GM18868 (cell line): Measurements from ENCODE around the gene TRAPPC5.

Experiments
- ATAC-seq: cut with Tn5 transposase; IDR thresholded peaks from one replicate; pipeline ENCODE4 v1.9.1; 2021; ENCODE audit warnings: mild to moderate bottlenecking, moderate library complexity; ENCODE audit not compliant: unreplicated experiment

Gene TRAPPC5

DNA sequence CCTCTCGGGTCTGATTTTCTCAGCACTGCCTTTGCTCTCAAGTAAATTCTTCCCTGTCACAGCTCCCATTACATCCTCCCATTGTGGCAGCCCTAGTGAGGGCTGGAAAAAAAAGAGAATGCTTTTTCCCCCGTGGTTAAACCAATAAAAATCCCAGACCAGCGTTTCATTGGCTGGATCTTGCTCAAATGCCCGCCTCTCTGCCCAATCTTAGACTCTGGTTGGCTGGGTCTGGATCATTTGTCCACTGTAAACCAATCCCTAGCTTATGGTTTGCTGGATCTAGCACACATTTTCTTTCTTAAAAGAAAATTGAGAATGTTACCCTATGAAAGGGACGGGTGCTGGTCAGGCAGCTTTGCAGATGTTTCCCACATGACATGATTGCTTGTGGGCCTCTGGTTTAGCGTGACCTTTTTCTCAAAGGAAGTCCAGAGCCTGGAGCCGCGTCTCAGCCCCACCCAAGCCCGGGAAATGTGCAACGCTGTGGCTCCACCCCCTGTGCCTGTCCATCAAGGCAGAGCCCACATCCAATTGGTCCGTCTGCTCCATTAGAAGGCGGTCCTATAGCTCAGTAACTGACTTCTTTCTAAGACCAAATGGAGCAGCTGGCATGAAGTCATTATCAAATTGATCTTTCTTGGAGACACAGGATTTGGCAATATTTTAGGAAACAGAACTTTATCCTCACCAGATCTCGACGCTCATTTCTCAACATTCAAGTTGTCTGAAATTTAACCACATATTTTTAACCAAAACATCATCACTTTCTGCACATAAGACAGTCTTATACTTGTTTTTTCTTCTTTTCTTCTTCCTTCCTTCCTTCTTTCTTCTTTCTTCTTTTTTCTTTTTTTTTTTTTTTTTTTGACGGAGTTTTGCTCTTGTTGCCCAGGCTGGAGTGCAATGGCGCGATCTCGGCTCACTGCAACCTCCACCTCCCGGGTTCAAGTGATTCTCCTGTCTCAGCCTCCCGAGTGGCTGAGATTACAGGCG is 6.3 kb upstream of the TRAPPC5 start:
- ATAC-seq: no peak

GRCh38 chr19:7676376-7676775 is 4.3 kb upstream of the TRAPPC5 start:
- no peak for ATAC-seq

GRCh38 chr19:7676854-7677253 is 3.8 kb upstream of the TRAPPC5 start, which contains the start of gene MCEMP1:
MCEMP1 (plus strand) TSS chr19:7677090; CDS start chr19:7677121, 31 bp downstream.
- ATAC-seq: no peak

DNA sequence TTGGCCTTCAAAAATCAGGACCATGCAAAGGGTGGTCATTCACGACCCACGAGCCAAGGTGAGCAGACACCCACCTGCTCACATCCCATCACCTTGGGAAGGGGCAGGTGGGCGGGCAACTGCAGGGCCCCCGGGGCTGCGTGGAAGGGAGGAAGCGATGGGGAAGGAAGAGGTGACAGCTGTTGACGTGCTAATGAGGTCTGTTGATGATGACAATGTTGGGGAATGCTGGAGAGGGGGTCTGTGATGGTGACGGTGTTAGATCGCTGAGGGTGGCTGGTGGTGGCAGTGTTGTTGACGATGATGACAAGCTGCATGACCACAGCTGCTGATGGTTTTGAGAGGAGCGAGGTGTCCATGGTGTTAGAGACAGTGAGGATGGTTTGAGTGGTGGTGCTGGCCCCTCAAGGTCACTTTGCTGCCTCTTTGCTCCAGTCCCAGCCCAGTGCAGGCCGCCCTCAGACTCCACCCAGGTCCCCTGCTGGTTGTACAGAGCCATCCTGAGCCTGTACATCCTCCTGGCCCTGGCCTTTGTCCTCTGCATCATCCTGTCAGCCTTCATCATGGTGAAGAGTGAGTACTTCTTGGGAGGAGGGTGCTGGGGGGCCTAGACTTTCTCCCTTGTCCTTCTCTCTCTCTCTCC is 2.8 kb upstream of the TRAPPC5 start:
- no peak for ATAC-seq

DNA sequence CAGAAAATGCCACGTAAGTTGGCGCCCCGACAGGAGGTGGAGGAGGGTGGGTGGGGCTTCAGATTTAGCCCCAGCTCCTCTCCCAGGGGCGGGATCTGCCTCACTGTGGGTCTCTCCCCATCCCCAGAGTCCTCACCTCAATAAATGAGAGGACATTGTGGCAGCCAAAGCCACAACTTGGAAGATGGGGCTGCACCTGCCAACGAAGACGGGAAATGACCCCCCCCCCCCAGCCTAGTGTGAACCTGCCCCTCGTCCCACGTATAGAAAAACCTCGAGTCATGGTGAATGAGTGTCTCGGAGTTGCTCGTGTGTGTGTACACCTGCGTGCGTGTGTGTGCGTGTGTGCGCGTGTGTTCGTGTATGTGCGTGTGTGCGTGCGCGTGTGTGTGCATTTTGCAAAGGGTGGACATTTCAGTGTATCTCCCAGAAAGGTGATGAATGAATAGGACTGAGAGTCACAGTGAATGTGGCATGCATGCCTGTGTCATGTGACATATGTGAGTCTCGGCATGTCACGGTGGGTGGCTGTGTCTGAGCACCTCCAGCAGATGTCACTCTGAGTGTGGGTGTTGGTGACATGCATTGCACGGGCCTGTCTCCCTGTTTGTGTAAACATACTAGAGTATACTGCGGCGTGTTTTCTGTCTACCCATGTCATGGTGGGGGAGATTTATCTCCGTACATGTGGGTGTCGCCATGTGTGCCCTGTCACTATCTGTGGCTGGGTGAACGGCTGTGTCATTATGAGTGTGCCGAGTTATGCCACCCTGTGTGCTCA is 1.5 kb upstream of the TRAPPC5 start:
- ATAC-seq: peak; percentile 38

DNA sequence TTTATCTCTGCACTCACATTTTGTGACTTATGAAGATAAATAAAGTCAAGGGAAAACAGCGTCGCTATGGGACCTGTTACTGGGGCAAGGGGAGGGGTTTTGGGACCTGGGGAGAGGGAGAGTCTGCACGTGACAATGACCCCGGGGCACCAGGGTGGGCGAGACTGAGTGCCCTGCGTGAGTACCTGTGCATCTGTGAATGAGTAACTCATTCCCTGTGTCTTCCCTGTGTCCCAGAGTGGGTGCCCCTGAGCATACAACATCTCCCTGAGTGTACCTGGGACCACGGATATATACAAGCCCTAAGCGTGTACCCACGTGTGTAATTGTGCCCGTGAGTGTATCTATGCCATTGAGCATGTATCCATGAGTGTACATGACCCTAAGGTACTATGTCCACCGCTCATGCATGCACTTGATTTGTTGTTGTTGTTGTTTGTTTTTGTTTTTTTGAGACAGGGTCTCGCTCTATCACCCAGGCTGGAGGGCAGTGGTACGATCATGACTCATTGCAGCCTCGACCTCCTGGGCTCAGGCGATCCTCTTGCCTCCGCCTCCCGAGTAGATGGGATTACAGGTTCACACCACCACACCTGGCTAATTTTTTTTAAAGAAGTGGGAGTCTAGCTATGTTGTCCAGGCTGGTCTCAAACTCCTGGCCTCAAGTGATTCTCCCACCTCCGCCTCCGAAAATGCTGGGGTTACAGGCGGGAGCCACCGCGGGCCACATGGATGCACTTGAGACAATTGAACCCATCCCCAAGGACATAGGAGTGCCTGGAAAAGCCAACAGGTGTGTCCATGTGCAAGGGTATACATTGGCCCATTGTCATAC is 645 bp upstream of the TRAPPC5 start:
- ATAC-seq: no peak

GRCh38 chr19:7681340-7682174 is 924 bp downstream of the TRAPPC5 start:
- ATAC-seq: peak; percentile 44

- ATAC-seq: no peak
These were observed 1.7 kb downstream of the TRAPPC5 start for GRCh38 chr19:7682175-7682855.

- no peak for ATAC-seq
These were observed 5.2 kb downstream of the TRAPPC5 start for GRCh38 chr19:7685546-7686445.

GRCh38 chr19:7687177-7687576 is 6.5 kb downstream of the TRAPPC5 start:
- ATAC-seq: no peak

DNA sequence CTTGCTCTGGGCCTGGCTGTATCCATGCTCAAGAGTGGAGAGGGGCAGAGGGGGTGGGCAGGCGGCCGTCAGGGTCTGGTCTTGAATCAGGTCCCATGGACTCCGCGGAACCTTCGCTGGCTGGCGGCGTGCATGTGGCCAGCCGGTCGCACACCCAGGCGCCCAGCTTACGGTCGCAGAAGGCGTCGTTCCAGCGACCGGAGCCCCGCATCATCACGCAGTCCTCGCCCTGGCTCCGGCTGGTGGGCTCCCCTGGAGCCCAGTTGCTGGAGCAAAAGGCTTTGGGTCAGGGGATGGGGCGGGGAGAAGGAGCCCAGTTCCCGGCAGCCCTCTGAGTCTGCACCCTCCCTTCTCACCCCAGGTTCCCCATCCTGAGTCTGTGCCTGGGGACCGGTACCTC is 8.5 kb downstream of the TRAPPC5 start:
- no peak for ATAC-seq

DNA sequence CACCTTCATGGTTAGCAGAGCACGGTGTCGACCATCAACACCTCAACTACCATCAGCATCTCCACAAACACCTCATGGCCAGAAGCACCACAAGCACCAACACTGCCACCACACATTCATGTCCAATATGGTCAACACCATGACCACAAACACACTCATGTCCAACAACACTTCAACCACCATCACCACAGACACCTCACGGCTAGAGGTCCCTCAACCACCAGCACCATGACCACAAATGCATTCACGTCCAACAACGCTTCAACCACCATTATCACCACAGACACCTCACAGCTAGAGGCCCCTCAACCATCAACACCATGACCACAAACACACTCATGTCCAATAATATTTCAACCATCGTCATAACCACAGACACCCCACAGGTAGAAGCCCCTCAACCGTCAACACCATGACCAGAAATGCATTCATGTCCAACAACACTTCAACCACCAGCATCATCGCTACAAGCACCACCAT is 10.2 kb downstream of the TRAPPC5 start:
- no peak for ATAC-seq

DNA sequence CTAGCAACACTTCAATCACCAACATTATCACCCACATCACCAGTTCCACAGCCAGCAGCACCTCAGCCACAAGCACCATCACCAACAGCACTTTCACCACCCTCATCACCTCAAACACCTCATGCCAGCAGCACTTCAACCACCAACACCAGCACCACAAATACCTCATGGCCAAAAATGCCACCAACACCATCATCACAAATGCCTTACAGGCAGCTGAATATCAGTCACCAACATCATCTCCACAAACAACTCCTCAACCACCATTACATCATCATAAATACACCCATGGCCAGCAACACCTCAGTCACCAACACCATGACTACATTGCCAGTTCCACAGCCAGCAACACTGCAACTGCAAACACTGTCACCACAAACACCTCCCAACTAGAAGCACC is 10.9 kb downstream of the TRAPPC5 start:
- no peak for ATAC-seq

GRCh38 chr19:7692417-7693088 is 11.9 kb downstream of the TRAPPC5 start:
- no peak for ATAC-seq

DNA sequence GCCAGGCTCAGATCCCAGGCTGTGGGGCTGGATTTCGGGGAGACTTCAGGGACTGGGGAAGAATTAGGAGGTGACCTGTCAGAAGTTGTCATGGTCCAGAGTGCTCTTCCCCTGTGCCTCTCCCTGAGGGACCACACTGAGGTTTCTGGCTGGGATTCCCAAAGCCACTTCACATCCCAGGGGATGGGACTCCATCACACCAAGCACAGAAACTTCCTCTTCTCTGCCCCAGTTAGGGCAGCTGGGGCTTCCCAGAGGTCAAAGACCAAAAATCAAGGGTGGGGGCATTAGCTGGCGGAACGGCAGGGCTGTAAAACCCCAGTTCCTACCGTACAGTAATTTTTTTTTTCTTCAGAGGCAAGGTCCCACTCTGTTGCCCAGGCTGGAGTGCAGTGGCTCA is 13.9 kb downstream of the TRAPPC5 start:
- peak; percentile 35 for ATAC-seq

- no peak for ATAC-seq
These were observed 17.2 kb downstream of the TRAPPC5 start for GRCh38 chr19:7697721-7698287.

DNA sequence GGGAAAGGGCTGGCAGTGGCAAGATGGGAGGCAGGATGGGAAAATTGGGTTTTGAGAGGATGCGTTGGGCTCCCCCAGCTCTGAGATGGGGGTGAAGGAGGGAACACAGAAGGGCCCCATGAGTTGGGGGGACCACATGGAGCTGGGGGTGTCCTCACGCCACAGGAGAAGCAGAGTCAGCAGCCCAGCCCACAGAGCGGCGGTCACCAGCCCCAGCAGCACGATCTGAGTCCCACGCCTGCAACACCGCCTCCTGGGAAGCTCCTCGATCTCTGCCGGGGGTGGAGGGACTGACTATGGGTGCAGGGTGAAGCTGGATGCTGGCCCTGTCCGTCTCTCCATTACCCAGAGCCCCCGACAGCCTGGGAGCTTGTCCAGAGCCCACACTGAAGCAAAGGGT is 17.9 kb downstream of the TRAPPC5 start:
- ATAC-seq: no peak
